HG03066 (cell line): Measurements from ENCODE around the gene IQGAP2.
"Not testable (repeated sequence)": the region's sequence is repeated elsewhere in the genome, so short reads cannot be mapped to it uniquely, and the experiment has no call there.

Experiments used
- ATAC-seq: cut with Tn5 transposase; IDR thresholded peaks from one replicate; pipeline ENCODE4 v1.9.1; 2021; ENCODE audit warnings: low read depth; ENCODE audit not compliant: unreplicated experiment

The IQGAP2 gene

DNA sequence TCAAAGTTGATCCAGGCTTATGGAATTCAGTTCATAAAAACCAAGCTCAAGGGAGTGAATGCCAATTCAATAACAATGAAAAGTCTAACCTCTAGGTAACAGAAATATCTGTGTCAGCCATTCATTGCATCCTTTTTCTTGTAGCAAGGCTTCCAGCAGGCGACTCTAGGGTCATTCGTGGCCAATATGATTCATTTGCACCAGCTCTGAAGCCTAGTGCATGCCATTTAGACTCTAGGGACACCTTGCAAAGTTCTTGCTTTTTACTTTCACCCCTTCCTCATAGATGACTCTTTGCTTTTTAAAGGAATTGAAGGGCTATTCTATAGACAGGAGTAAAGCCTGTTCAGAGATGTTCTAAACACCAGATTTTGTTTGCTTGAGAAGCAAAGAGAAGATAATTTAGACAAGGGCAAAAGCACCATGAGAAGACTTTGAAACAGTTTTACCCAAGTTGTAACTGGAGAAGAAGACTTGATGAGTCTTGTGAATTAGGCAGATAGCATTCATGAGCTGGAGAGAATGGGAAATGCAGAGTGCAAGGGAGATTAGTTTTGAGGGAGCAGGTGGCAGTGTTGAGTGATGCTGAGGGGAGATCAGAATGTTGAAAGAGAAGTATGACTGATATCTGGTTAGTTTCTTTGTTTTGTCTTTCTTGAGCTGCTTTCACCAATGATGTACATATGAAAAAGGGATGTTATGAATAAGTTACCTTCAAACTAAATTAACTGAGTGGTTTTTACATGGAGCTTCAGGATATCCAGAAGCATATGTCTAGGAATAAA, 125.7 kb downstream of the IQGAP2 start:
- ATAC-seq: no peak

DNA sequence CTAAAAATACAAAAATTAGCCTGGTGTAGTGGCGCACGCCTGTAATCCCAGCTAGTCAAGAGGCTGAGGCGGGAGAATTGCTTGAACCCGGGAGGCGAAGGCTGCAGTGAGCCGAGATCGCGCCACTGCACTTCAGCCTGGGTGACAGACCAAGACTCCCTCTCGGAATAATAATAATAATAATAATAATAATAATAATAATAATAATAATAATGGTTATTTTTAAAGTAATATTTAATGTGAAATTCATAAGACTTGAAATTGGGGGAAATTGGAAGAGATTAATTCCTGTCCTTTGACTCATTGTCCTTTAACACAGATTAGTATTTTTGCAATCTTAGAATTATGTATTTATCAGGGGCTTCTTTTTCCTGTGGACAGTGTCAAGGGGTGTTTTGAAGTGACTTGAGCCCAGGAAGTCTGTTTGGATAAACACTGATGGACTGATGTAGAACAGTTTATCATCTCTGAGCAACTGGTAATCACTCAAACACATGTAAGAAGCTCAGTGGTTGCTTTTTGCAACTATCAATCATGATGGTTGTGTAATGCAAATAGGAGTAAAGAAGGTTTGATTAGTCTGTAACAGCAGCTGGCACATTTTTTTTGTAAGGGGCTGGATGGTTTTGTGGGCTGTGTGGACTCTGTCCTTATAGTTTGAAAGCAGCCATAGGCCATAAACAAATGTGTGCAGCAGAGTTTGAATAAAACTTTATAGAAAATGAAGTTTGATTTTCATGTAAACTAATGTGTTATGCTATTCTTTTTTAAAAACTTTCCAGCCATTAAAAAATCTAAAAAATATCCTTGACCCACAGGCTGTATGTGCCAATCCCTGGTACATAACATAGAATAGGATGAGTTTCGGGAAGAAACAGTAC, 126.6 kb downstream of the IQGAP2 start:
- ATAC-seq: no peak

DNA sequence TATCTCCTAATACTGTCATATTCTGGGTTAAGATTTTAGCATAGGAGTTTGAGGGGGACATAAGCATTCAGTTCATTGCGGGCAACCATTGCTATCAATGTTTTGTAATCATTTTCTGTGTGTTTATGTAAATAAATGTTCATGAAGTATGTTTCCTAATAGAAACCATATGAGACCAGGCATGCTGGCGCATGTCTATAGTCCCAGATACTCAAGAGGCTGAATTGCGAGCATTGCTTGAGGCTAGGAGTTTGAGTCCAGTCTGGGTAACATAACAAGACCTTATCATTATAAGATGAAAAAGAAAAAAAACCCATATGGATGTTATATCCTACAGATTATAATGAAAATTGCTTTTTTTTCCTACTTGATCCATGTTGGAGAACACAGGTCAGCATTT, 129.0 kb downstream of the IQGAP2 start:
- ATAC-seq: no peak

- no peak for ATAC-seq
Measured at GRCh38 chr5:76532973-76533372, 129.9 kb downstream of the IQGAP2 start.

DNA sequence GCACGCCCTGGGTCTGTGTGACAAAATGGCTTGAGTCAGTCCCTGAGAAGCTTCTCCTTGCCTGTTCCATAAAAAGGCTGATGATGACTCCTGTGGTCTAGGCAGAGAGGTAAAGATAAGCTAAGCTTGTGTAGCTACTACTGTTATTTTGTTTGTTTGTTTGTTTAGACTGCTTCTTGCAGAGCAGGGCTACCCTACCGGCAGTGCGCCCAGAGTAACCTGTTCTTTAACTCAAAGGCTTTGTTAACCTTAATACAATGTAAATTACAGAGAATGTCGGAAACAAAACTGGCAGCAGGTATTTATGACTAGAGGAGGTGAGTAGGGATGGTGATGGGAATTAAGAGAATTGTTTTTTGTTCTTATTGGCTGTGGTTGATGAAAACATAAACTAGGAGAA, 132.5 kb downstream of the IQGAP2 start:
- ATAC-seq: no peak

- ATAC-seq: no peak
Measured at GRCh38 chr5:76537073-76537543, 134.0 kb downstream of the IQGAP2 start.

- no peak for ATAC-seq
Measured at GRCh38 chr5:76542241-76542640, 139.2 kb downstream of the IQGAP2 start.

- no peak for ATAC-seq
Measured at GRCh38 chr5:76542887-76543690, 140.0 kb downstream of the IQGAP2 start.

GRCh38 chr5:76544268-76544926, 141.3 kb downstream of the IQGAP2 start:
- no peak for ATAC-seq

DNA sequence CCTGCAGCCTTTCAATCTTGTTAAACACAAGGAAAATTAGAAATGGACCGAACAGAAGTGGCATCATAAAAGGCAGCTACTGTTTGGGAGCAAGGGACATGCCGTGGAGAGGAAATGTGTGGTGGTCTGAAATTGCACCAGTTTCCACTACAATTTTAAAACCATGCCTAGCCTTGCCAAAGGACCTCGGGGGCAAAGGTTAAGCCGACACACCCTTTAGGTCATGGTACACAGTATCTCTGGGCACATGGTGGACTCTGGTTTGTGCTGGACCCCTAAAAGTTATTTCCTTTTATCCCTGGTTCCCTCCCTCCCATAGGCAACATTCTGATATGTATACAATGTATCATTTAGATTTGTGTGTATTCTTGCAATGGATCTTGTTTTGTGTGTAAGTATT, 142.1 kb downstream of the IQGAP2 start:
- ATAC-seq: no peak

DNA sequence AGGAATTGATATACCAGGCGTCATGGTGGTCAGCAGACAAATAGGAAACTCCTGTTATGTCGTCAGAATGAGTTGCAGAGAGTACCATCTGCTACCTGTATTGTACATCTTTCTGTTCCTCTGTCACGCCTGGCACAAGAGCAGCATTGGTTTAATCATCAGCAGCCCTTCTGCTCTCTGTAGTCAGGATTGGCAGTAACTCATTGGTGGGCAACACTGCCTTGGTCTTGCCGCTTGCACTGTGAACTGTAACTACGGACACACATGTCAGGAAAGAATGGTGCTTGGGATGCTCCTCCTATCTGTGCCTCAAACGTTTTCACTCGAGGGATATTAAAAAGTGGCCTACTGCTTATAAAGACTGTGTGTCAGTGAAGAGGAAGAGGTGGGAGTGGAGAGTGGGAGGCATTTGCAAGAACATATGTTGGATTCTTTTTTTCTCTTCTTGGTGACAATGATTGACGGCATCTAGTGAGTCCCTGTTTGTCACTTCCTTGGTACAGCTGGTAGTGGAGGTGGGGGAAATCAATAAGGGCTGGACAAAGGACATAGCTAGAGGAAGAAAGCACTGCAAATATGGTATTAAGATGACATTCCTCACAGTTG, 143.5 kb downstream of the IQGAP2 start:
- ATAC-seq: no peak

DNA sequence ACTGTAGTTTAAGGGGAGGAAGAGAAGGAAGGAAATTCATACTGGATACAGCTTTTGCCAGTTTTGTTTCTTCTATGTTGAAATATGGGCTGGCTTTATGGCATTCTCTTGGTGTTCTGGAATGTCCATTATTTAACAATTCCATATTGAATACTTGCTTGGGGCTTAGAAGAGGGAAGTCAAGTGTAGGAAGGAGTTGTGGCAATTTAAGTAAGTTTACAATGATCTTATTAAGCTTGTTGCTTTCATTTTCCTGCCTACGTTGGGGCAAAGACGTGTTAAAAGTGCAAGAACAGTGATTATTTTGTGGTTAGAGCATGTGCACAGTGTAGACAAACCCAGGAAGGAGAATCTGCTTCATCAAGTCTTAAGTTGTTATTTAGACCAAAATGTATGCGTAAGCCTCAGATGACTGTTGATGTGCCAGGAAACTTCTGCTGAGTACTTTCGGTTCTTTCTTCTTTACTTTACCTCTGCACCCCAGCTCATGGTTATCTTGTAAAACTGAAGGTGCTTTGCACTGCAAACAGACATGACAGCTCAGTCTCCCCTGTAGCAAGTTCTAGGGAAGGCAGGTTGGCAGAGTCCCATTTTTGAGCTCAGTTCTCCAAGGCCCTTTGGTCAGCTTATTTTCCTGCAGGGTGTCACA, 144.3 kb downstream of the IQGAP2 start:
- ATAC-seq: peak; percentile 64

DNA sequence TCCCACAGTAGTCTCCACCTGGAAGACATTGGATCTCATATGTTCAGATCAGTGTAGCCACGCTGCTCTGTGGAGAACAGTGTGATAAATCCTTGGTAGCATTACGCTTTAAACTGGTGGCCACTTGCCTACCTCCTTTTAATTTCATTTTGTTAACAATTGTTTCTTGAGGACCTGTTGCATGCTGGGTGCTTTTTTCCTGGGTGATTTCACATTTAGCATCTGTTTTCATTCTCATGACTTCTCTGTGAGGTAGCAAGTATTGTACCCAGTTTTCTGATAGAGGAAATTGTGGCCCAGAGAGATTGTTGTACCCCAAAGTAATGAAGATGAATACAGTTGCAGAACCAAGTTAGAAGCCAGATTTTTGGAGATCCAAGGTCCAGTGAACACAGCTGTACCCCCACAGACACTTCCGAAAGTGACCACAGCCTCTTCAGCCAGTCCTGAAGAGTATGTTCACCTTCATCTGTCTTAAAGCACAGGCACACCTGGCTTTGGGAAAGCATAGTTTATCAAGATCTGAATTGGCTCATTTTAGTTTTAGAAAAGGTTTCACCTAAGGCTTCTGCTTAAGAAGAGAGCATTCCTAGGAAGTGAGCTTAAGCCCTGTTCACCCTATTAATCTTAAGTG, 144.9 kb downstream of the IQGAP2 start:
- no peak for ATAC-seq

GRCh38 chr5:76548525-76549229, 145.6 kb downstream of the IQGAP2 start:
- ATAC-seq: no peak

DNA sequence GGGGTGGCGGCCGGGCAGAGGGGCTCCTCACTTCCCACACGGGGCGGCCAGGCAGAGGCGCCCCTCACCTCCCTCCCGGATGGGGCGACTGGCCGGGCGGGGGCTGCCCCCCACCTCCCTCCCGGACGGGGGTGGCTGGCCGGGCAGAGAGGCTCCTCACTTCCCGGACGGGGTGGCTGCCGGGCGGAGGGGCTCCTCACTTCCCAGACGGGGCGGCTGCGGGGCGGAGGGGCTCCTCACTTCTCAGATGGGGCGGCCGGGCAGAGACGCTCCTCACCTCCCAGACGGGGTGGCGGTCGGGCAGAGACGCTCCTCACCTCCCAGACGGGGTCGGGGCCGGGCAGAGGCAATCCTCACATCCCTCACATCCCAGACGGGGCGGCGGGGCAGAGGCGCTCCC, 147.8 kb downstream of the IQGAP2 start:
- not testable (repeated sequence) for ATAC-seq

DNA sequence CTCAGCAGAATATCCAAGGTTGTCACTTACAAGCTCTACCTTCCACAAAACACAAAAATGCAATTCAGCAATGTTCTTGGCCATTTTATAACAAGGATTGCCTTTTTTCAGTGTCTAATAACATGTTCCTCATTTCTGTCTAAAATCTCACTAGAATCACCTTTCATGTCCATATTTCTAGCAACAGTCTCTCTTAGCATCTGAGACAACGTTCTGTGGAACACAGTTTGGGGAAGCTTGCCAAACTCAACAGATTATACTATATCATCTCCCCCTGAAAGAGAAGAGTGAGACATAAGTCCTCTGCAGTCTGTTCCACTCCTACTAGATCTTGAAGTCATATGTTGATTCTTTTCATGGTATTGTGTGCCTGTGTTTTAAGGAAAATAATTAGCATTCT, 149.5 kb downstream of the IQGAP2 start:
- ATAC-seq: no peak

GRCh38 chr5:76553251-76553650, 150.2 kb downstream of the IQGAP2 start:
- ATAC-seq: no peak

DNA sequence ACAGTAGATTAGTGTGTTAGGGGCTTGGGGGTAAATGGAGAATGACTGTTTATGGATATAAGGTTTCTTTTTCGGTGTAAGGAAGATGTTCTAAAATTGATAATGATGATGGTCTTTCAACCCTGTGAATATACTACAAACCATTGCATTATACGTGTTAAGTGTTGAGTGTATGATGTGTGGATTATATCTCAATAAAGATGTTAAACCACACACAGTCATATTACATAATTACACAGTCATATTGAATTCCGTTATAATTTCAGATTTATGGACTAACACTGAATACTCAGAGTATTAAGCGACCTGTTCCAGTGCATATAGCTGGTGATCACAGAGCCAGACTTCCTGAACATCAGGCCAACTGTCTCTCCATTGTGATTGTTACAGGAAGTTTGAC, 152.0 kb downstream of the IQGAP2 start:
- ATAC-seq: no peak
